GM18868 (cell line): ENCODE data around the gene MYO9A.
"Not testable (repeated sequence)": the region's sequence is repeated elsewhere in the genome, so short reads cannot be mapped to it uniquely, and the experiment has no call there.

Experiments used
- ATAC-seq: cut with Tn5 transposase; IDR thresholded peaks from one replicate; pipeline ENCODE4 v1.9.1; 2021; ENCODE audit warnings: mild to moderate bottlenecking, moderate library complexity; ENCODE audit not compliant: unreplicated experiment

The MYO9A gene

GRCh38 chr15:72099155-72099554 lies 18.8 kb downstream of the MYO9A start:
- ATAC-seq, result no peak

GRCh38 chr15:72098040-72098439 lies 19.9 kb downstream of the MYO9A start:
- no peak for ATAC-seq

- ATAC-seq, result no peak
These were observed 21.2 kb downstream of the MYO9A start for GRCh38 chr15:72096796-72097195.

- no peak for ATAC-seq
These were observed 25.3 kb downstream of the MYO9A start for GRCh38 chr15:72092691-72093090.

GRCh38 chr15:72092006-72092405 lies 25.9 kb downstream of the MYO9A start:
- ATAC-seq, result no peak

- ATAC-seq, result no peak
These were observed 30.9 kb downstream of the MYO9A start for GRCh38 chr15:72086920-72087648.

GRCh38 chr15:72086010-72086697 lies 31.8 kb downstream of the MYO9A start:
- no peak for ATAC-seq

- ATAC-seq, result no peak
These were observed 35.8 kb downstream of the MYO9A start for GRCh38 chr15:72082176-72082575.

- peak; percentile 65 for ATAC-seq
These were observed 39.1 kb downstream of the MYO9A start for GRCh38 chr15:72078887-72079286.

GRCh38 chr15:72077950-72078349 lies 40.0 kb downstream of the MYO9A start:
- ATAC-seq, result no peak

GRCh38 chr15:72074335-72075060 lies 43.5 kb downstream of the MYO9A start:
- ATAC-seq, result no peak

- not testable (repeated sequence) for ATAC-seq
These were observed 46.5 kb downstream of the MYO9A start for GRCh38 chr15:72071448-72071825.

- no peak for ATAC-seq
These were observed 47.0 kb downstream of the MYO9A start for GRCh38 chr15:72070817-72071447.

- ATAC-seq, result no peak
These were observed 49.1 kb downstream of the MYO9A start for GRCh38 chr15:72068856-72069255.

- ATAC-seq, result no peak
These were observed 52.1 kb downstream of the MYO9A start for GRCh38 chr15:72065801-72066200.

GRCh38 chr15:72063186-72063585 lies 54.8 kb downstream of the MYO9A start:
- ATAC-seq, result no peak

- no peak for ATAC-seq
These were observed 55.6 kb downstream of the MYO9A start for GRCh38 chr15:72062319-72062718.

- no peak for ATAC-seq
These were observed 57.2 kb downstream of the MYO9A start for GRCh38 chr15:72060687-72061250.

- no peak for ATAC-seq
These were observed 59.4 kb downstream of the MYO9A start for GRCh38 chr15:72058585-72058984.

- no peak for ATAC-seq
These were observed 60.3 kb downstream of the MYO9A start for GRCh38 chr15:72057548-72058091.

GRCh38 chr15:72056217-72056616 lies 61.7 kb downstream of the MYO9A start:
- ATAC-seq, result not testable (repeated sequence)
